Skeletal muscle tissue (tissue), 4 donors: ENCODE measurements around the gene ADAMTSL2. TPM values are rescaled to one million over a fixed set of nuclear protein-coding genes. Genes with fewer than 3 reads are reported as not detected.

ENCODE experiments used
- H3K27ac ChIP-seq: one replicate; pipeline ENCODE4 v1.7.0; 2013; ENCODE audit warnings: mild to moderate bottlenecking, low read depth, low read length, inconsistent platforms
- H3K27me3 ChIP-seq, 3 donors: one replicate each; pipeline ENCODE4 v1.7.0; 2013; ENCODE audit warnings: low read length in 3 of 3; ENCODE audit not compliant: control insufficient read depth in 3 of 3, insufficient read depth in 3 of 3
- H3K36me3 ChIP-seq, 3 donors: one replicate each; pipeline ENCODE4 v1.7.0; 2013; ENCODE audit warnings: low read length in 3 of 3; ENCODE audit not compliant: control insufficient read depth in 3 of 3, insufficient read depth in 3 of 3
- H3K4me1 ChIP-seq, 3 donors: one replicate each; pipeline ENCODE4 v1.7.0; 2013; ENCODE audit warnings: low read length in 3 of 3, mild to moderate bottlenecking in 3 of 3; ENCODE audit not compliant: control insufficient read depth in 3 of 3, insufficient read depth in 3 of 3
- H3K4me3 ChIP-seq, 3 donors: one replicate each; pipeline ENCODE4 v1.7.0; 2013; ENCODE audit warnings: low read length in 3 of 3
- H3K9ac ChIP-seq, 3 donors: one replicate each; pipeline ENCODE4 v1.7.0; 2013; ENCODE audit warnings: low read length in 3 of 3, mild to moderate bottlenecking in 3 of 3, moderate library complexity in 2 of 3, low read depth in 1 of 3
- H3K9me3 ChIP-seq, 3 donors: one replicate each; pipeline ENCODE4 v1.7.0; 2013; ENCODE audit warnings: low read length in 3 of 3; ENCODE audit not compliant: control insufficient read depth in 3 of 3
- total RNA-seq: library from RNA; depleted of rRNA; stranded (reverse); fragments of >200 nt; gene quantifications from one replicate; pipeline ENCODE4 v1.2.3, GENCODE V29; 2014
- donor health status: Osteomylitis.

Gene ADAMTSL2
- total RNA-seq, 1 donor from 2014 or later = 4.7 TPM

- no peak overlapping the region for H3K9ac ChIP-seq
- H3K4me3 ChIP-seq = no peak overlapping the region
- no peaks in the 10 kb centered on the region for H3K9me3 ChIP-seq
- peaks cover 9 to 13% (median 11%) of the 10 kb centered on the region in 3 donors for H3K4me1 ChIP-seq
- H3K27ac ChIP-seq = no peak overlapping the region
- H3K27me3 ChIP-seq = peaks cover 13 to 64% (median 15%) of the 10 kb centered on the region in 3 donors
- H3K36me3 ChIP-seq = peaks cover 0 to 2% (median 0%) of the 10 kb centered on the region in 3 donors
Measured at GRCh38 chr9:133571896-133572595, 37.5 kb downstream of the ADAMTSL2 start.

GRCh38 chr9:133572821-133573361 lies 38.4 kb downstream of the ADAMTSL2 start:
- Histone ChIP-seq H3K27me3 (peaks cover 14 to 60% (median 16%) of the 10 kb centered on the region in 3 donors), H3K9me3 (no peaks in the 10 kb centered on the region), H3K4me3 (no peak overlapping the region), H3K9ac (peak overlapping the region in 1 of 3 donors; percentile 14), H3K27ac (no peak overlapping the region), H3K36me3 (peaks cover 0 to 2% (median 0%) of the 10 kb centered on the region in 3 donors), H3K4me1 (peaks cover 9 to 13% (median 11%) of the 10 kb centered on the region in 3 donors)

- peaks cover 9 to 13% (median 11%) of the 10 kb centered on the region in 3 donors for H3K4me1 ChIP-seq
- H3K27me3 ChIP-seq = peaks cover 16 to 64% (median 17%) of the 10 kb centered on the region in 3 donors
- H3K27ac ChIP-seq = no peak overlapping the region
Measured at GRCh38 chr9:133573791-133574515, 39.4 kb downstream of the ADAMTSL2 start.

GRCh38 chr9:133574771-133575170 lies 40.3 kb downstream of the ADAMTSL2 start:
- Histone ChIP-seq H3K27me3 (peaks cover 17 to 69% (median 25%) of the 10 kb centered on the region in 3 donors), H3K9ac (no peak overlapping the region), H3K36me3 (no peaks in the 10 kb centered on the region), H3K4me1 (peaks cover 9 to 13% (median 11%) of the 10 kb centered on the region in 3 donors), H3K27ac (no peak overlapping the region), H3K9me3 (no peaks in the 10 kb centered on the region), H3K4me3 (no peak overlapping the region)

More at GRCh38 chr9:133573791-133574515, 39.4 kb downstream of the ADAMTSL2 start:
- H3K36me3 ChIP-seq = peaks cover 0 to 2% (median 0%) of the 10 kb centered on the region in 3 donors
- no peak overlapping the region for H3K9ac ChIP-seq
- no peaks in the 10 kb centered on the region for H3K9me3 ChIP-seq
- H3K4me3 ChIP-seq = no peak overlapping the region

- Histone ChIP-seq H3K27me3 (peaks cover 17 to 63% (median 25%) of the 10 kb centered on the region in 3 donors), H3K4me1 (peaks cover 9 to 13% (median 11%) of the 10 kb centered on the region in 3 donors), H3K36me3 (no peaks in the 10 kb centered on the region), H3K4me3 (no peak overlapping the region), H3K9ac (no peak overlapping the region), H3K27ac (no peak overlapping the region), H3K9me3 (no peaks in the 10 kb centered on the region)
Measured at GRCh38 chr9:133575186-133576030, 40.9 kb downstream of the ADAMTSL2 start.

GRCh38 chr9:133576031-133576874 lies 41.7 kb downstream of the ADAMTSL2 start:
- no peak overlapping the region for H3K4me3 ChIP-seq
- no peak overlapping the region for H3K9ac ChIP-seq
- peaks cover 9 to 13% (median 11%) of the 10 kb centered on the region in 3 donors for H3K4me1 ChIP-seq
- no peaks in the 10 kb centered on the region for H3K36me3 ChIP-seq
- peaks cover 17 to 55% (median 25%) of the 10 kb centered on the region in 3 donors for H3K27me3 ChIP-seq
- H3K27ac ChIP-seq = no peak overlapping the region
- H3K9me3 ChIP-seq = no peaks in the 10 kb centered on the region

- peak overlapping the region in 1 of 3 donors; percentile 43 for H3K4me3 ChIP-seq
Measured at GRCh38 chr9:133576875-133577736, 42.6 kb downstream of the ADAMTSL2 start.

GRCh38 chr9:133577737-133578112 lies 43.2 kb downstream of the ADAMTSL2 start:
- Histone ChIP-seq H3K27me3 (peaks cover 14 to 51% (median 26%) of the 10 kb centered on the region in 3 donors), H3K4me1 (peaks cover 3 to 7% (median 7%) of the 10 kb centered on the region in 3 donors), H3K4me3 (no peak overlapping the region), H3K9me3 (no peaks in the 10 kb centered on the region), H3K9ac (no peak overlapping the region), H3K36me3 (no peaks in the 10 kb centered on the region), H3K27ac (no peak overlapping the region)

More at GRCh38 chr9:133576875-133577736, 42.6 kb downstream of the ADAMTSL2 start:
- no peak overlapping the region for H3K9ac ChIP-seq
- peaks cover 17 to 51% (median 25%) of the 10 kb centered on the region in 3 donors for H3K27me3 ChIP-seq
- H3K36me3 ChIP-seq = no peaks in the 10 kb centered on the region
- no peaks in the 10 kb centered on the region for H3K9me3 ChIP-seq
- no peak overlapping the region for H3K27ac ChIP-seq
- H3K4me1 ChIP-seq = peaks cover 8 to 13% (median 11%) of the 10 kb centered on the region in 3 donors
